Skeletal muscle tissue (tissue), 4 donors: Measurements from ENCODE around the gene GUK1. TPM values are rescaled to one million over a fixed set of nuclear protein-coding genes. Genes with fewer than 3 reads are reported as not detected.
A peak's percentile ranks its signal among the peaks of the same experiment; 100 is the strongest.

Experiments
- H3K27ac ChIP-seq: one replicate; pipeline ENCODE4 v1.7.0; 2013; ENCODE audit warnings: mild to moderate bottlenecking, low read depth, low read length, inconsistent platforms
- H3K27me3 ChIP-seq, 3 donors: one replicate each; pipeline ENCODE4 v1.7.0; 2013; ENCODE audit warnings: low read length in 3 of 3; ENCODE audit not compliant: control insufficient read depth in 3 of 3, insufficient read depth in 3 of 3
- H3K36me3 ChIP-seq, 3 donors: one replicate each; pipeline ENCODE4 v1.7.0; 2013; ENCODE audit warnings: low read length in 3 of 3; ENCODE audit not compliant: control insufficient read depth in 3 of 3, insufficient read depth in 3 of 3
- H3K4me1 ChIP-seq, 3 donors: one replicate each; pipeline ENCODE4 v1.7.0; 2013; ENCODE audit warnings: low read length in 3 of 3, mild to moderate bottlenecking in 3 of 3; ENCODE audit not compliant: control insufficient read depth in 3 of 3, insufficient read depth in 3 of 3
- H3K4me3 ChIP-seq, 3 donors: one replicate each; pipeline ENCODE4 v1.7.0; 2013; ENCODE audit warnings: low read length in 3 of 3
- H3K9ac ChIP-seq, 3 donors: one replicate each; pipeline ENCODE4 v1.7.0; 2013; ENCODE audit warnings: low read length in 3 of 3, mild to moderate bottlenecking in 3 of 3, moderate library complexity in 2 of 3, low read depth in 1 of 3
- H3K9me3 ChIP-seq, 3 donors: one replicate each; pipeline ENCODE4 v1.7.0; 2013; ENCODE audit warnings: low read length in 3 of 3; ENCODE audit not compliant: control insufficient read depth in 3 of 3
- total RNA-seq: library from RNA; depleted of rRNA; stranded (reverse); fragments of >200 nt; gene quantifications from one replicate; pipeline ENCODE4 v1.2.3, GENCODE V29; 2014
- donor health status: Osteomylitis.

The GUK1 gene
- total RNA-seq, 1 donor from 2014 or later: 165 TPM

DNA sequence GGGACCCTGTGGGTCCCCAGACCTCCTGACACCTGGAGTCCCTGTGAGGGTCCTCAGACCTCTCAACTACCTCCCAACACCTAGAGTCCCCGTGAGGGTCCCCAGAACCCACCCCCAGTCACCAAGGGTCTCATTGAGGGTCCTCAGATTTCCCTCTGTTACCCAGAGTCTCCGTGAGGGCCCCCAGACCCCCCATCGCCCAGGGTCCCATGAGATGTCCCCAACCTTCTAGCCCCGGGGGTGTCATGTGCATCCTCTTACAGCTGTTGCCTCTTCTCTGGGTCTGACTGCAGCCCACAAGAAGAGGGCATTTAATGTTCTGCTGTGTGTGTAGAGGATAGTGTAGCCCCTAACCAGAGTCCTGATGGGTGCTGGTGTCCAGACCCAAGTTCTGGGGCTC lies 7.7 kb downstream of the GUK1 start:
- Histone ChIP-seq H3K9me3 (no peaks in the 10 kb centered on the region), H3K4me3 (no peak overlapping the region), H3K27ac (no peak overlapping the region), H3K4me1 (peaks cover 35 to 54% (median 47%) of the 10 kb centered on the region in 3 donors), H3K27me3 (no peaks in the 10 kb centered on the region), H3K9ac (no peak overlapping the region), H3K36me3 (peaks cover 20 to 29% (median 23%) of the 10 kb centered on the region in 3 donors)

DNA sequence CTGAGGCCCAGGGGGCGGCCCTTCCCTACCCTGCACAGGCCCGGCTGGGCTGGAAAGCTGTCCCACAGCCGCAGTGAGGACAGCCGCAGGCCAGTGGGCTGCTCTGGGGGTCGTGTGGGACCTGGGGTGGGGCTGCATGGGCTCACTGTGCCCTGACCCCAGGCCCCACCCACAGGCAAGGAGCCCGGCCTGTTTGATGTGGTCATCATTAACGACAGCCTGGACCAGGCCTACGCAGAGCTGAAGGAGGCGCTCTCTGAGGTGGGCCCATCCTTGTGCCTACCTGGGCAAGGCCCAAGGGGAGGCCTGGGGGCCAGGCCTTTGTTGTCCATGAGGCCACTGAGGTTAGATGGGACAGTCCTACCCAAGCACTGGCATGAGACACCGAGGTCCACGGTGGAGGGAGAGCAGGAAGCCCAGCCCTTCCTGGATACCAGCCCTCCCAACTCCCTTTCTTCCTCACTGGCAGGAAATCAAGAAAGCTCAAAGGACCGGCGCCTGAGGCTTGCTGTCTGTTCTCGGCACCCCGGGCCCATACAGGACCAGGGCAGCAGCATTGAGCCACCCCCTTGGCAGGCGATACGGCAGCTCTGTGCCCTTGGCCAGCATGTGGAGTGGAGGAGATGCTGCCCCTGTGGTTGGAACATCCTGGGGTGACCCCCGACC lies 8.2 kb downstream of the GUK1 start:
- no peaks in the 10 kb centered on the region for H3K27me3 ChIP-seq
- H3K9ac ChIP-seq: peak overlapping the region in 1 of 3 donors; percentile 33
- peaks cover 20 to 29% (median 23%) of the 10 kb centered on the region in 3 donors for H3K36me3 ChIP-seq
- H3K4me3 ChIP-seq: no peak overlapping the region
- no peaks in the 10 kb centered on the region for H3K9me3 ChIP-seq
- H3K27ac ChIP-seq: peak overlapping the region; percentile 54
- peaks cover 29 to 48% (median 42%) of the 10 kb centered on the region in 3 donors for H3K4me1 ChIP-seq

DNA sequence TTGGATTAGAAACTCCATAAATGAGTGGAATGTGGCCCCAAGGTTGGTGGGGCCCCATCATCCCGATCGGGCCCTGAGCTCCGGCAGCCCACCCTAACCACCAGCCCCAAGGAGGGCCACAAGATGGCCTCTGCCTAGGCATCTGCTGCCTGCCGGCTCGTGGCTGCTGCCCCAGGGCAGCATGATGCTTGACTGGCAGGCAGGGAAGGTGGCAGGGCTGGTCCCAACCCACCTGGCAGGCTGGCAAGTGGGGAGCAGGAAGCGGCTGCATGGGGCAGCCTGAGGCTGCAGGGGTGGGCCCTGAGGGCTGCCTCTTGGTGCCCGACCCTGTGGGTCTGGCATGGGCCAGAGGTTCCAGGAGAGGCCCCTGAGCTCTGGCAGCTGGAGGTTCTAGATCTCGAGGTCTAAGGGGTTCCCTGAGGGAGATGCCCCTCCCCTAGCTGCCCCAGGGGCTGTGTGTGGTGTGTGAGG lies 8.9 kb downstream of the GUK1 start:
- no peaks in the 10 kb centered on the region for H3K9me3 ChIP-seq
- peaks cover 23 to 42% (median 35%) of the 10 kb centered on the region in 3 donors for H3K4me1 ChIP-seq
- peak overlapping the region; percentile 54 for H3K27ac ChIP-seq
- peaks cover 20 to 29% (median 23%) of the 10 kb centered on the region in 3 donors for H3K36me3 ChIP-seq
- peak overlapping the region in 1 of 3 donors; percentile 33 for H3K9ac ChIP-seq
- no peaks in the 10 kb centered on the region for H3K27me3 ChIP-seq
- no peak overlapping the region for H3K4me3 ChIP-seq

DNA sequence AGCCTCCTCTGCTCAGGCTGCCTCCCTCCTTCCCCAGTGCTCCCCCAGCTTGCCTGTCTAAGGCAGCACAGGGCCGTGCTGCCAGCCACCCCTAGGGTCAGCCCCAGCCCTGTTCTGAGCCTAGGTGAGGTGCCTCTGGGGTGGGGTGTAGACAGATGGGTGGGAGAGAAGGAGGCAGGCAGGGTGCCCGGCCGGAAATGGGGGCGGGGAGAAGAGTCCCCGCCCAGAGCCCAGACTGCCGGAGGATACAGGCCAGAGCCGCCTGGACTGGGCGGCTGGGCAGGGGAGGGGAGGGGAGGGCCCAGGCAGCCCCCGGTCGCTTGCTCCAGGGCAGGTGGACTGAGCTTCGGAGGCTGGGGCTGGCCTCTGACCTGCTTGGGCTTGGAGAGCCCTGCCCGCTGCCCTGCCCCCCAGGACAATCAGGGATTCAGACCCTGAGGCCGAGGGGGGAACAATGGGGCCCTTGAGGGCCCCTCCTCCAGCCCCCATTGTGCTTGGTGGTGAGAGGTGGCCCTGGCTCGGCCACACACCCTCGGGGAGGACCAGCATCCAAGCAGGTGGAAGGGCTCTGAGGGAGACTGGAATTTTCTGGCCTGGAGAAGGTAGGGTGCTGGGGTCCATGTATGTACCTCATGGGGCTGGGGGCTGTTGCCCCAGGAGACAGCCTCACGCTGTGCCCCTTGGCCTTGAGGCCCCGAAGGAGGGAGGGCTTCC lies 9.5 kb downstream of the GUK1 start, which contains the start of gene GJC2:
Gene GJC2 (plus strand): TSS at position 525 of the 714 bp plus-strand sequence. CDS start 7,829 bp downstream, outside the sequence.
- Histone ChIP-seq H3K27me3 (no peaks in the 10 kb centered on the region), H3K4me1 (peaks cover 19 to 36% (median 29%) of the 10 kb centered on the region in 3 donors), H3K36me3 (peaks cover 20 to 29% (median 23%) of the 10 kb centered on the region in 3 donors), H3K4me3 (peak within 1 kb of the TSS in 1 of 3 donors; percentile 35), H3K9ac (peak within 1 kb of the TSS in 2 of 3 donors; percentile 45 to 62), H3K9me3 (no peaks in the 10 kb centered on the region), H3K27ac (peak within 1 kb of the TSS; percentile 54)

GRCh38 chr1:228150120-228150460 lies 10.0 kb downstream of the GUK1 start:
- H3K4me3 ChIP-seq: peak overlapping the region in 1 of 3 donors; percentile 35
- H3K9me3 ChIP-seq: no peaks in the 10 kb centered on the region

DNA sequence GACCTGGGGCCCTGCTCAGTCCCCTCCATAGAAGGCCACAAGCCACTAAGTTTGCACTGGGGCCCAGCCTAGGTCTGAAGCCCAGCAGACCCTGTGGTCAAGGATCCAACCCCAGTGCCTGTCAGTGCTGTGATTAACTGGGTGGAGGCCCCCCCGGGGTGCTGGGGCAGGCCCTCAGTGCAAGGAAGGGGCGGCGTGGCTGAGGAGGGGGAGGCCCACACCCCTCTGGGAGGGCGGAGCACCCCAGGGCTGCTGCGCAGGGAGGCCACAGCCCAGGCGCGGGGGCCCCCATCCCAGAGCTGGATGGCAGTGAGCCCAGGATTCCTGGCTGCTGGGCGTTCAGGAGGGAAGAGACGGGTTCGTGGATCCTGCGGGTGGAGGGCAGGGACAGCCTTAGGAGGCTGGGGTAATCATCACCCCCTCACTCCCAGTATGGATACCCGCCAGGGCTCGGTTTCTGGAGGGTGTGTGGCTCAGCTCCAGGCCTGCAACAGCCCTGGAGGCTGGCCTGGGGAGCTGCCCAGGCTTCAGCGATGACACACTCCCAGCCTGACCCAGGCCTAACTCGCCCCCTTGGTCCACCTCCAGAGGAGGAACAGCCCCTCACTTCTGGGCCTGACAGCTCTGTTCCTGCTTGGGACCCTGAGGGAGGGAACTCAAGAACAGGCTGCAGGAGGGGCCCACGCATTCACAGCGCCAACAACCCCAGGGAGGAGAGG lies 10.5 kb downstream of the GUK1 start:
- H3K27ac ChIP-seq: peak overlapping the region; percentile 47
- no peaks in the 10 kb centered on the region for H3K27me3 ChIP-seq
- H3K9me3 ChIP-seq: no peaks in the 10 kb centered on the region
- H3K36me3 ChIP-seq: peaks cover 17 to 26% (median 20%) of the 10 kb centered on the region in 3 donors
- peaks cover 19 to 31% (median 29%) of the 10 kb centered on the region in 3 donors for H3K4me1 ChIP-seq
- H3K4me3 ChIP-seq: no peak overlapping the region
- H3K9ac ChIP-seq: peak overlapping the region; percentile 20 to 62 (median 34)

More at GRCh38 chr1:228150120-228150460, 10.0 kb downstream of the GUK1 start:
- no peaks in the 10 kb centered on the region for H3K27me3 ChIP-seq
- H3K4me1 ChIP-seq: peaks cover 19 to 34% (median 29%) of the 10 kb centered on the region in 3 donors
- H3K36me3 ChIP-seq: peaks cover 20 to 29% (median 23%) of the 10 kb centered on the region in 3 donors
- peak overlapping the region in 2 of 3 donors; percentile 34 to 62 for H3K9ac ChIP-seq
- H3K27ac ChIP-seq: peak overlapping the region; percentile 47

DNA sequence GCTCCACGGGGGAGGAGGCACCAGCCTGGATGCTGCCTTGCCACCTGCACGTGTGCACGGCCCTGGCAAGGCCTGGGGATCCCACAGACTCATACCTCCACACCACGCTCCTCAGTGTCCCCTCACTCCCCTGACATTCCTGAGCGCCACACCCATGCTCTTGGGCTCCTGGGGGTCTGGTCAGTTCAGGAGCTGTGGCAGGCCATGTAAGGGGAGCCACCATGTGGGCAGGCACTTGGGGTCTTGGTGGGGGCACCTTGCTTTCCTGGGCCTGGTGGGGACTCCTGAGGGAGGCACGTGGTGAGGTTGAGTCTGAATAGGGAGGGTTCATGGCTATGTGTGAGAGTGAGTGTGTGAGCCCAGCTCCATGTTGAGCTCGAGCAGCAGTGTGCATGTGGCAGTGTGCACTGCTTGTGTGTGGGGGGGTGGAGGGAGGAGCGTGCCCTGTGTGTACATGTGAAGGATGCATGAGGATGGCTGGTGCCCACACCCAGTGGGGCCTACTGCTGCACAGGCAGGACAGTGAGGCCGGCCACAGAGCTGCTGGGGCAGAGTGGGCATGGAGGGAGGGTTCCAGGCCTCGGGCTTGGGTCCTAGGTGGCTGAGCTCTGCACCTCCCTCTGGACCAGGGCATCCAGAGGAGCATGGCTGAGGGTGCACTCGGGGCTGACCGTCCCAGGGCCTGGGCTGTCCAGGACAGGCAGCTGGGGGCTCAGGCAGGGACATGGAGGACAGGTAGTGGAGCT lies 11.3 kb downstream of the GUK1 start:
- peak overlapping the region; percentile 20 to 62 (median 34) for H3K9ac ChIP-seq
- peaks cover 19 to 31% (median 29%) of the 10 kb centered on the region in 3 donors for H3K4me1 ChIP-seq
- no peak overlapping the region for H3K4me3 ChIP-seq
- peaks cover 0 to 6% (median 0%) of the 10 kb centered on the region in 3 donors for H3K27me3 ChIP-seq
- H3K36me3 ChIP-seq: peaks cover 13 to 21% (median 15%) of the 10 kb centered on the region in 3 donors
- H3K9me3 ChIP-seq: no peaks in the 10 kb centered on the region
- peak overlapping the region; percentile 47 for H3K27ac ChIP-seq

GRCh38 chr1:228152097-228152917 lies 12.2 kb downstream of the GUK1 start:
- Histone ChIP-seq H3K4me3 (no peak overlapping the region), H3K9me3 (no peaks in the 10 kb centered on the region), H3K27ac (no peak overlapping the region), H3K4me1 (peaks cover 19 to 31% (median 29%) of the 10 kb centered on the region in 3 donors), H3K27me3 (peaks cover 3 to 8% (median 6%) of the 10 kb centered on the region in 3 donors), H3K36me3 (peaks cover 4 to 12% (median 6%) of the 10 kb centered on the region in 3 donors), H3K9ac (no peak overlapping the region)
